Prostate gland (tissue), 2 donors: ENCODE results near the gene PRDM16.

Experiments used
- CTCF ChIP-seq, 4 experiments: fragments of 200-600 bp in 2 of 4; fragments of 450-650 bp in 2 of 4; sonication (generic) in 2 of 4; IDR thresholded peaks; 1 replicate in 3 of 4; 2 replicates in 1 of 4; pipeline ENCODE4 v1.5.1; 2016 to 2019; ENCODE audit warnings: antibody characterized with exemption in 4 of 4, mild to moderate bottlenecking in 2 of 4, moderate library complexity in 2 of 4
- POLR2A ChIP-seq: fragments of 450-650 bp; IDR thresholded peaks from one replicate; pipeline ENCODE4 v1.6.1; 2016; ENCODE audit warnings: antibody characterized with exemption, mild to moderate bottlenecking
- POLR2AphosphoS5 ChIP-seq: sonication (generic); formaldehyde crosslinking; IDR thresholded peaks from one replicate; pipeline ENCODE4 v1.6.1; 2017; ENCODE audit warnings: antibody characterized with exemption

DNA sequence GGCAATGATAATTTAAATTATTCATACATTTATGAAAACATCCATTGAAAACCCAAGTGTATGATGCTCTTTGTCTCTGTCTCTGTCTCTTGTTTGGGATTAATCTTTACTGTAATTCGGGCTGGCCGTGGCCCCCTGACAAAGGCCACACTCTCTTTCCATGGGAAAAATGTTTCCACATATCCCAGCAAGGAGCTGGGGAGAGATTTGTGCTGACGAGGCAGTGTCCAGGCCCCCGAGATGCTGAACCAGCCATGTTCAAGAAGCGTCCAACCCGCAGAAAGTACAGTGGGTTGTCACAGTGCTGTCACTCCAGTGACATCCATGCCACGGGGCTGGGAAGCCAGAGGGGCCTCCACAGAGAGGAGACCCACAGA is 147.0 kb downstream of the PRDM16 start:
- TF ChIP-seq CTCF (IDR thresholded peaks at IDR 0.05) (no peak), POLR2A (no peak), POLR2AphosphoS5 (no peak)
